Esophagus muscularis mucosa (tissue), 4 donors: ENCODE measurements around the gene PIGH. TPM values are rescaled to one million over a fixed set of nuclear protein-coding genes. Genes with fewer than 3 reads are reported as not detected.

Source experiments
- DNase-seq: peaks from one replicate; pipeline ENCODE4 v3.0.0-alpha.2; 2017; ENCODE audit errors: extremely low spot score
- H3K27ac ChIP-seq, 4 donors: fragments of 200-600 bp; sonication (generic); replicated peaks in 1 of 4; 1 replicate in 3 of 4; 2 replicates in 1 of 4; pipeline ENCODE4 v1.5.1; 2016 to 2019; ENCODE audit warnings: mild to moderate bottlenecking in 1 of 4
- H3K27me3 ChIP-seq, 4 donors: fragments of 200-600 bp; sonication (generic); one replicate each; pipeline versions ENCODE4 v1.5.1 to v1.6.0; 2016 to 2019
- H3K36me3 ChIP-seq, 4 donors: fragments of 200-600 bp; sonication (generic); one replicate each; pipeline ENCODE4 v1.5.1; 2016 to 2019
- H3K4me1 ChIP-seq, 4 donors: fragments of 200-600 bp; sonication (generic); one replicate each; pipeline ENCODE4 v1.5.1; 2016 to 2019
- H3K4me3 ChIP-seq, 4 donors: fragments of 200-600 bp; sonication (generic); 1 replicate in 2 of 4; 2 replicates in 2 of 4; pipeline ENCODE4 v1.5.1; 2016 to 2019; ENCODE audit warnings: mild to moderate bottlenecking in 4 of 4, moderate library complexity in 1 of 4
- H3K9me3 ChIP-seq, 4 donors: fragments of 200-600 bp; sonication (generic); 1 replicate in 3 of 4; 2 replicates in 1 of 4; pipeline ENCODE4 v1.5.1; 2016 to 2019
- CTCF ChIP-seq, 3 experiments: fragments of 200-600 bp in 2 of 3; fragments of 450-650 bp in 1 of 3; sonication (generic) in 2 of 3; IDR thresholded peaks; one replicate each; pipeline ENCODE4 v1.5.1; 2017 to 2019; ENCODE audit warnings: antibody characterized with exemption in 3 of 3, mild to moderate bottlenecking in 2 of 3, moderate library complexity in 1 of 3
- EP300 ChIP-seq: sonication (generic); formaldehyde crosslinking; IDR thresholded peaks from one replicate; pipeline ENCODE4 v1.6.1; 2017; ENCODE audit warnings: antibody characterized with exemption
- POLR2A ChIP-seq: fragments of 450-650 bp; IDR thresholded peaks from one replicate; pipeline ENCODE4 v1.6.1; 2017; ENCODE audit warnings: antibody characterized with exemption, moderate library complexity, mild to moderate bottlenecking, low read depth
- POLR2AphosphoS5 ChIP-seq, 2 donors: sonication (generic); formaldehyde crosslinking; IDR thresholded peaks; one replicate each; pipeline ENCODE4 v1.6.1; 2017; ENCODE audit warnings: antibody characterized with exemption in 2 of 2
- WGBS: methylation state at CpG from one replicate; pipeline ENCODE4 v1.1.5; 2018; 5-methylcytosine and 5-hydroxymethylcytosine counted together
- intact Hi-C: fragments of 100-400 bp; cut with DNase I; formaldehyde crosslinking; loops from one replicate; pipeline ENCODE4 v1.15.1; 2023
- total RNA-seq, 4 donors: library from RNA; depleted of rRNA; stranded (reverse); fragments of >200 nt; gene quantifications; one replicate each; pipeline versions ENCODE4 v1.1.0 to v1.2.1, GENCODE V29; 2016

Gene PIGH
- total RNA-seq, 4 donors from 2014 or later: 21.6 to 26.4 (median 23.0) TPM

- Histone ChIP-seq H3K4me1 (no peaks in the 10 kb centered on the region), H3K36me3 (peaks cover 0 to 6% (median 0%) of the 10 kb centered on the region in 4 donors), H3K27ac (no peak overlapping the region), H3K27me3 (no peaks in the 10 kb centered on the region), H3K9me3 (no peaks in the 10 kb centered on the region), H3K4me3 (no peak overlapping the region)
- intact Hi-C loops: no loop called here
- WGBS: 90% methylated on average over 7 of the region's 7 CpGs
- TF ChIP-seq CTCF (IDR thresholded peaks at IDR 0.05) (no peak), EP300 (no peak), POLR2A (no peak), POLR2AphosphoS5 (IDR thresholded peaks at IDR 0.05) (no peak)
- DNase-seq: no peak
These were observed 45.7 kb downstream of the PIGH start for GRCh38 chr14:67554341-67554740.

- WGBS: 42% methylated on average over 2 of the region's 3 CpGs
- no peaks in the 10 kb centered on the region for H3K9me3 ChIP-seq
- DNase-seq: no peak
- peaks cover 0 to 6% (median 0%) of the 10 kb centered on the region in 4 donors for H3K36me3 ChIP-seq
- no peaks in the 10 kb centered on the region for H3K4me1 ChIP-seq
- no peak overlapping the region for H3K4me3 ChIP-seq
- H3K27ac ChIP-seq: no peak overlapping the region
- intact Hi-C loops: no loop called here
- TF ChIP-seq POLR2AphosphoS5 (IDR thresholded peaks at IDR 0.05) (no peak), EP300 (no peak), POLR2A (no peak), CTCF (IDR thresholded peaks at IDR 0.05) (no peak)
- no peaks in the 10 kb centered on the region for H3K27me3 ChIP-seq
These were observed 46.5 kb downstream of the PIGH start for GRCh38 chr14:67553547-67553946.

- H3K9me3 ChIP-seq: no peaks in the 10 kb centered on the region
- no peaks in the 10 kb centered on the region for H3K27me3 ChIP-seq
These were observed 48.1 kb downstream of the PIGH start for GRCh38 chr14:67551940-67552339.

GRCh38 chr14:67551123-67551522, 48.9 kb downstream of the PIGH start:
- intact Hi-C loops: no loop called here
- TF ChIP-seq EP300 (no peak), CTCF (IDR thresholded peaks at IDR 0.05) (no peak), POLR2A (no peak), POLR2AphosphoS5 (IDR thresholded peaks at IDR 0.05) (no peak)
- Histone ChIP-seq H3K27ac (no peak overlapping the region), H3K4me1 (no peaks in the 10 kb centered on the region), H3K9me3 (no peaks in the 10 kb centered on the region), H3K27me3 (no peaks in the 10 kb centered on the region), H3K4me3 (no peak overlapping the region), H3K36me3 (peaks cover 0 to 3% (median 0%) of the 10 kb centered on the region in 4 donors)
- 93% methylated on average over 3 of the region's 3 CpGs for WGBS
- DNase-seq: no peak

More at GRCh38 chr14:67551940-67552339, 48.1 kb downstream of the PIGH start:
- TF ChIP-seq CTCF (IDR thresholded peaks at IDR 0.05) (no peak), POLR2AphosphoS5 (IDR thresholded peaks at IDR 0.05) (no peak), EP300 (no peak), POLR2A (no peak)
- no peak for DNase-seq
- WGBS: 83% methylated on average over 3 of the region's 3 CpGs
- Histone ChIP-seq H3K4me1 (no peaks in the 10 kb centered on the region), H3K36me3 (peaks cover 0 to 3% (median 0%) of the 10 kb centered on the region in 4 donors), H3K27ac (no peak overlapping the region), H3K4me3 (no peak overlapping the region)
- intact Hi-C loops: no loop called here

GRCh38 chr14:67549734-67550133, 50.3 kb downstream of the PIGH start:
- Histone ChIP-seq H3K36me3 (peaks cover 0 to 5% (median 0%) of the 10 kb centered on the region in 4 donors), H3K27me3 (no peaks in the 10 kb centered on the region), H3K9me3 (no peaks in the 10 kb centered on the region), H3K4me3 (no peak overlapping the region), H3K27ac (no peak overlapping the region), H3K4me1 (no peaks in the 10 kb centered on the region)
- WGBS: 95% methylated on average over 4 of the region's 4 CpGs
- intact Hi-C loops: no loop called here
- no peak for DNase-seq
- TF ChIP-seq CTCF (IDR thresholded peaks at IDR 0.05) (no peak), EP300 (no peak)
